Measurements from ENCODE around the gene GRAMD2B. TPM values are rescaled to one million over a fixed set of nuclear protein-coding genes. Genes with fewer than 3 reads are reported as not detected.

GRAMD2B gene
- total and polyA plus RNA-seq, 2 of the 8 experiments (the other 6 are each of a cell fraction or from before 2014, with no cell fraction given) = 6.4 to 9.4 TPM

- Histone ChIP-seq H2BK120ac (replicated peaks; ENCODE audit: low read depth, low read length) (no peak overlapping the region), H3K4ac (replicated peaks; ENCODE audit: insufficient read length, low read depth, low read length) (no peak overlapping the region), H4K5ac (ENCODE audit: insufficient read length, low read depth, low read length) (no peak overlapping the region), H3K4me2 (ENCODE audit: insufficient read depth in 1 of 2, low read depth in 2 of 2, low read length in 2 of 2) (no peak overlapping the region), H4K91ac (replicated peaks; ENCODE audit: insufficient read length, low read length) (no peak overlapping the region), H3K27ac (ENCODE audit: low read depth, low read length) (no peak overlapping the region), H3K14ac (ENCODE audit: insufficient read length) (no peak overlapping the region), H2AK5ac (ENCODE audit: low read depth, low read length) (no peak overlapping the region), H2BK20ac (ENCODE audit: low read length) (no peak overlapping the region), H3K9me3 (ENCODE audit: insufficient read depth in 2 of 2, low read depth in 1 of 2, low read length in 1 of 2) (no peaks in the 10 kb centered on the region), H3K18ac (ENCODE audit: extremely low read depth, low read length) (no peak overlapping the region), H3K23me2 (ENCODE audit: low read depth, low read length) (no peaks in the 10 kb centered on the region), H3K23ac (ENCODE audit: insufficient read length) (no peak overlapping the region), H3K9ac (replicated peaks in 1 of 4; ENCODE audit: extremely low read depth in 1 of 4, low read depth in 3 of 4, low read length in 3 of 4) (no peak overlapping the region), H2BK15ac (ENCODE audit: low read length) (no peak overlapping the region), H2BK12ac (ENCODE audit: low read depth, low read length) (no peak overlapping the region), H3K4me1 (replicated peaks in 1 of 4; ENCODE audit: control insufficient read depth in 3 of 4, insufficient read depth in 4 of 4, low read length in 3 of 4) (no peaks in the 10 kb centered on the region), H3K56ac (replicated peaks; ENCODE audit: insufficient read length, low read depth, low read length) (no peak overlapping the region), H2BK5ac (ENCODE audit: low read depth, low read length) (no peak overlapping the region), H3K79me1 (ENCODE audit: low read depth, low read length) (peaks cover 6% of the 10 kb centered on the region; the same call in 1 of the 2 replicates), H4K20me1 (replicated peaks in 1 of 2; ENCODE audit: control insufficient read depth in 1 of 2, insufficient read depth in 2 of 2, low read length in 2 of 2) (no peaks in the 10 kb centered on the region), H2AFZ (ENCODE audit: low read length) (no peak overlapping the region), H4K8ac (ENCODE audit: extremely low read depth, insufficient read depth, low read length) (no peak overlapping the region), H3K36me3 (ENCODE audit: control insufficient read depth in 2 of 4, insufficient read depth in 4 of 4, low read length in 3 of 4) (peaks cover 0 to 3% (median 0%) of the 10 kb centered on the region in 4 experiments; a peak in 1 of 8 replicates), H3K79me2 (ENCODE audit: control insufficient read depth in 1 of 2, insufficient read depth in 2 of 2, low read length in 2 of 2) (no peaks in the 10 kb centered on the region), H3K4me3 (ENCODE audit: extremely low read depth in 1 of 4, insufficient read depth in 2 of 4, low read depth in 3 of 4, low read length in 4 of 4) (no peak overlapping the region), H3K27me3 (replicated peaks in 1 of 4; ENCODE audit: control insufficient read depth in 3 of 4, extremely low read depth in 1 of 4, insufficient read depth in 3 of 4, low read length in 3 of 4) (no peaks in the 10 kb centered on the region)
- POLR2A ChIA-PET (ENCODE audit: partially characterized antibody) = no interaction called here
- WGBS, 2 experiments (ENCODE audit: extremely low coverage in 1 of 2, insufficient coverage in 1 of 2, insufficient read length in 1 of 2, insufficient replicate concordance in 2 of 2, low coverage in 1 of 2, low lambda C conversion rate in 2 of 2, missing lambda C conversion rate in 1 of 2) = 85% methylated on average over 9 of the region's 9 CpGs; no CpG with 5 or more reads in 1 of the 2 experiments
- no peak for FAIRE-seq
- DNase-seq (ENCODE audit: low read depth in 1 of 2, low spot score in 2 of 2) = no peak
- CTCF ChIA-PET (ENCODE audit: partially characterized antibody) = interaction anchor here (0.7 to 1.5 kb wide), 5 partner anchors 13 to 93 kb away, joined by 3 read pairs; no protein-coding TSS in a partner anchor
- no peak for TF ChIP-seq SAP30 (IDR thresholded peaks at IDR 0.05; ENCODE audit: insufficient read depth, insufficient replicate concordance, low read length)
- TF ChIP-seq MAFK (IDR thresholded peaks at IDR 0.05; ENCODE audit: low read depth, low read length) = no peak
- TF ChIP-seq NANOG (IDR thresholded peaks at IDR 0.05; ENCODE audit: insufficient read depth, low read depth, low read length, poor library complexity, severe bottlenecking) = no peak
- no peak for TF ChIP-seq CBX5 (IDR thresholded peaks at IDR 0.05; ENCODE audit: low read depth, low read length)
Observed at GRCh38 chr5:126446498-126447224, 23.5 kb downstream of the GRAMD2B start.

Data from H1 (cell line).